NCI-H446 (cell line): Measurements from ENCODE around the gene TMEM175.

Experiments
- DNase-seq, 2 experiments: peaks; one replicate each; lab custom pipeline; 2025; lab: John Stamatoyannopoulos, UW

The TMEM175 gene

GRCh38 chr4:898869-899555 lies 33.2 kb upstream of the TMEM175 start:
- no peak for DNase-seq

DNA sequence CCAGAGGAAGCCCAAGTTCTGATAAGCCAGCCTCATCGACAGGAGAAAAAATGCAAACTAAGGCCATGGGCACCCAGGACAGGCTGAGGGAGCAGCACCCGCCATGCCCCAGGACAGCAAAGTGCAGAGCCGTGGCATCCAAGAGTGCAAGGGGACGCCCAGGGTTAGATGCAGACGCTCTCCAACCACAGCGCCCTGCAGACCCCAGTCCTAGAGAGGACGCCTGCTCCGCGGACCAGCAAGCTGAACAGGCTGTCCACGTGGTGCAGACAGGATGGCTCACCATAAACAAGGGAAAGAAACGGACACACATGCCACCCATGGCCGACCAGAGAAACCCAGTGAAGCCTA lies 32.7 kb upstream of the TMEM175 start:
- DNase-seq = no peak

- no peak for DNase-seq
These were observed 32.2 kb upstream of the TMEM175 start for GRCh38 chr4:900073-900472.

DNA sequence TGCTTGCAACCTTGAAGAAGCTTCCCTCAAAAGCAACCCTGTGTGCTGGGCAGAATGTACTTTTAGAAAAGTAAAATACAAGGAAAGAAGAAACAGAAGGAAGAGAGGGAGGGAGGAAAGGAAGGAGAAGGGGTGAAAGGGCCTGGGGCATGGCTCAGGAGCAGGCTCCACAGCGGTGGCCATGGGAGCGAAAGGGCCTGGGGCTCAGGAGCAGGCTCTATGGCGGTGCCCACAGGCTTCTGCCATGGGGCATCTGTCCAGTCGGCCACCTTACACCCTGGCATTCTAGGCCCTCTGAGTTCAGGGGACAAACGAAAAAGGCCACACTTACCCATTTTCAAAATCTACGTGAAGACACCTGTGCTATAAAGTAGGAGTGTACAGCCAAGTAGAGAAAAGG lies 31.5 kb upstream of the TMEM175 start:
- DNase-seq = no peak

- no peak for DNase-seq
These were observed 30.9 kb upstream of the TMEM175 start for GRCh38 chr4:901192-901910.

DNA sequence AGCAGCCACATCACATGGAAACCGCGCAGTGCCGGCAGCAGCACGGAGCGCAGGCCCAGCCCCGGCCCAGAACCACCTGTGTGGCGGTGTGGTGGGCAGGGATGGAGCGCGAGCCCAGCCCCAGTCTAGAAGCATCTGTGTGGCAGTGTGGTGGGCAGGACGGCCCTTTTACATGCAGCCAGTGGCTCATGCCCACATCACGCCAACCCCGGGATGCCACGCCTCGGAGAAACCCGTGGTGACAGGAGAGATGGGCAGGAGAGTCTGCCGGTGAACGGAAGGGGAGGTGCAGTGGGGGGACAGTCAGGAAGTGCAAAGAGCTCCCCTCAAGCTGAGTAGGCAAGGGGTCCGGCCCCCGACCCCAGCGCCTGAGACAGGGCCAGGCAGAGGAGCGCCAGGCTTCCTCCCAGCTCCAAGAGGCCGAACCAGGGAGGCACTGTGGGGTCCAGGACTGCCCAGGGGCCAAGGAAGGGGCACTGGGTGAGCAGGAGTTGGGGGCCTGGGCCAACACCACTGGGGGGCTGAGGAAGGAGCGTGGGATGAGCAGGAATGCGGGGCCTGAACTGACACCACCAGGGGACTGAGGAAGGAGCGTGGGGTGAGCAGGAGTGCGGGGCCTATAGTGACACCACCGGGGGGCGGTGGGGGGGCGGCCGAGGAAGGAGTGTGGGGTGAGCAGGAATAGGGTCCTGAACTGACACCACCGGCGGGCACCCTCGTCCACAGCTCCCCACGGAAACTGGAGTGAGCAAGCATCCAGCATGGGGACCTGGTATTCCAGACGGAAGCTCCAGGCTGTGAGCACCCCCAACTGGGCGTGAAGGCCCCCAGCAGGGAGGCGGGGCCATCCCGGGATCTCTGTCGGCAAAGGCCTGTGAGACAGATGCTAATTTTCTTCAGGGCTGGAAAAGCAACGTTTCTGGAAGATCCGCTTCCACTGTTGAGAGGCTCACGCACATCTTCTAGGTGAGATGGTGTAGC lies 28.9 kb upstream of the TMEM175 start:
- DNase-seq = no peak

DNA sequence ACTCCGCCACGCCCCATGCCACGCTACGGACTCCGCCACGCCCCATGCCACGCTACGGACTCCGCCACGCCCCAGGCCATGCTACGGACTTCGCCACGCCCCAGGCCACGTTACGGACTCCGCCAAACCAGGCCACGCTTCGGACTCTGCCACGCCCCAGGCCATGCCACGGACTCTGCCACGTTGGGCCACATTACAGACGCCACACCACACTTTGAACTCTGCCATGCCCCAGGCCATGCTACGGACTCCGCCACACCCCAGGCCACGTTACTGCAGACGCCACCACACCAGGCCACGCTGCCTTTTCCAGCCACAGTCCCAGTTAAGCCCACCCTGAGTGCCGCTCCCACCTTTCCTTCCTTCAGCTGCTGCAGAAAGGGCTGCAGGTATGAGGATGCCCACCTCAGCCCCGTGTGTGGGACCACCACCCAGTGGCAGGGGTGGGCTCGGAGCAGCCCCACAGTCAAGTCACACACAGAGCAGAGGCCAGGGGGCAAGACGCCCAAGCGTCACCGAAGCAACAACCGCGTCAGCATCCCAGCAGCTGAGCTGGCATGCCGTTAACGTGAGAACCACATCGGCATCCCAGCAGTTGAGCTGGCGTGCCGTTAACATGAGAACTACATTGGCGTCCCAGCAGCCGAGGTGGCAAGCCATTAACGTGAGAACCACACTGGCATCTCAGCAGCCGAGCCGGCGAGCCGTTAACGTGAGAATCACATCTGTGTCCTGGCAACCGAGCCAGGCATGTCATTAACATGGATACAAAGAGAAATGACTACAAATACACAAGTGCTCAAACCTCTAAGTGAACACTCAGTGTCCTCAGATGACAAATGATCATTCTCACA lies 26.5 kb upstream of the TMEM175 start:
- DNase-seq = no peak

- DNase-seq = no peak
These were observed 25.7 kb upstream of the TMEM175 start for GRCh38 chr4:906339-907102.

DNA sequence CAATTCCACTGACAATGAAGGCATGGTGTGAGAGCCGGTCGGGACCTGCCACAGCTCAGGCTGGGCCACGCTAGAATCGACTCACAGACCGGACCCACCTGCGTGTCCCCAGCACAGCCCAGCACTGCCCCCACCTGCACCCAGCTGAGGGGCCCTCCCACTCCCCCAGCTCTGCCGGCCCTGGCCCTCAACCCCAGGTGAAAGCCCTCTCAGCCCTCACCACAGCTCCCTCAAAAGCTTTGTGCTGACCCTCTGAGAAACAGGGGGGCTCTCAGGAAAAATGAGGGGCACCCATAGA lies 25.2 kb upstream of the TMEM175 start:
- DNase-seq = no peak

GRCh38 chr4:907691-908425 lies 24.4 kb upstream of the TMEM175 start:
- no peak for DNase-seq

DNA sequence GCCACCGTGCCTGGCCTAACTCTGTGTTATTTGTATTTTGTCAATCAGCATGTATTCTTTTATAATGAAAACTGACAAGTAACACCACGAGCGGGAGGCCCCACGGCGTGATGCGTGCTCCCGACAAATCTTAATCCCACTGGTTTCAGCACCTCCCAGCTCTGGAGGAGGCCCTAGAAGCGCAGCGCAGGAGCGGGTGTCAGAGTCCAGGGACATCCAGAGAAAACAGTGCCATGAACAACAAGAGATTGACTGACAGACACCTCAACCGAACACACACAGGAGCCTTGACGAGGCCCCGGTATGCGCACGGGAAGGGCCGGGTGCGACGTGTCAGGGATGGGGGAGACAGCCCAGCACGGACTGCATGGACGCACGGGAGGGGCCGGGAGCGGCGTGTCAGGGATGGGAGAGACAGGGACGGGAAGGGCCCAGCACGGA lies 23.1 kb upstream of the TMEM175 start:
- DNase-seq = no peak

GRCh38 chr4:909821-910220 lies 22.4 kb upstream of the TMEM175 start:
- no peak for DNase-seq

- no peak for DNase-seq
These were observed 21.7 kb upstream of the TMEM175 start for GRCh38 chr4:910366-911091.

DNA sequence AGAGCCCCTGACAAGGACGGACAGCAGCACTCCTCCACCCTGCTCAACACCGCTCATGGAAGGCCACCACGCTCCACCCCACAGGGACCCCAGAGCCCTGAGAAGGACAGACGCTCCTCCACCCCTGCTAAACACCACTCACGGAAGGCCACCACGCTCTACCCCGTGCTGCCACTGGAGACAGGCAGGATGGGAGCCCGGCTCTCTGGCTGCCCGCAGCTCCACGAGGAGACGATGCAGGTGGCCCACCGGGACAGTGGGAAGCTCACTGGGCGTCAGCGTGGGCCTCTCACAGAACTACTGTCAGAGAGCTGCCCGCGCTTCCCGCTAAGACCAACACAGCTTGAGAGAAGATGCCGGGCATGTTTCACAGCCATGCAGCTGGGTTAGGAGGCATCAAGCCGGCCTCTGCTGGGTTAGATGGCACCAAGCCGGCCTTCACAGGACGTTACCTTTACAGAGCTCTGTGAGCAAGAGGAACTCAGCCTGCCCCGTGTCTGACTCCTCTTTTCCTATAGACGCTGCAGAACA lies 21.0 kb upstream of the TMEM175 start:
- DNase-seq = no peak

DNA sequence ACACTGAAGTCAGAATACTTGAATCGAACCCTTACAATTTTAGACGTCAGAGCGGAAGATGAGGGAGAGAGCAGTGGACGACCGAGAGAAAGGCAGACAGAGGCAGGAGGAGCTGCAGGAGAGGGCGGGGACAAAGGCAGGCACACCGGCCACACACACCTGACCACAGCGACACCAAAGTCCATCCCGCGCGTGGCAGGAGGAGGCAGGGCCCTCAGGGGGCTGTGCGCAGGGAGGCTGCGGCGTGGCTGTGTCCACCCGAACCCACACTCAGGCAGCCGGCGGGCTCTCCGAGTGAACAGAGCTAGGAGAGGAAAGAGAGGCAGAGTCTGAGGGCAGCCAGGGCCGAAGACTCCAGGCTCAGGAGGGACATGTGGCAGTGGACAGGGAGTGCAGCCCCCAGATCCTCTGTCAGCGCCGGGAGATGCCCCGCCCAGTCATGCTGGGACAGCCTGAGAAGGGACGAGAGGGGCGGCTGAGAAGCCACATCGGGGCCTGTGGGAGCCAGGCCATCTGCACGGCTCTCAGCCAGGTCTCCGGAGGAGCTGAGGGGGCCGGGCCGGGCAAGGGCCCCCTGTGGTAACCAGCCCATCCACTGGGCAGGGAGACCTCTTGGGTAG lies 20.3 kb upstream of the TMEM175 start:
- DNase-seq = no peak

- DNase-seq = no peak
These were observed 19.5 kb upstream of the TMEM175 start for GRCh38 chr4:912548-913279.

GRCh38 chr4:913280-913618 lies 19.0 kb upstream of the TMEM175 start:
- DNase-seq = no peak

DNA sequence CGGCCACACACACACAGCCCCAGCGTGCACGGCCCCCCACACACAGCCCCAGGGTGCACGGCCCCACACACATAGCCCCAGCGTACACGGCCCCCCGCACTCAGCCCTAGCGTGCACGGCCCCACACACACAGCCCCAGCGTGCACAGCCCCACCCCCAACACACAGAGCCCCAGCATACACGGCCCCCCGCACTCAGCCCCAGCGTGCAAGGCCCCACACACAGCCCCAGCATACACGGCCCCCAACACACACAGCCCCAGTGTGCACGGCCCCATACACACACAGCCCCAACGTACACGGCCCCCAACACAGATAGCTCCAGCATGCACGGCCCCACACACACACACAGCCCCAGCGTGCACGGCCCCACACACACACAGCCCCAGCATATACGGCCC lies 17.7 kb upstream of the TMEM175 start:
- no peak for DNase-seq
